ENCODE results near the gene HHIPL1.

Gene HHIPL1

GRCh38 chr14:99633141-99633540, 11.8 kb upstream of the HHIPL1 start:
- Histone ChIP-seq H4K20me1 (ENCODE audit: insufficient read depth, low read length, poor library complexity, severe bottlenecking) (no peaks in the 10 kb centered on the region), H3K4me1 (ENCODE audit: insufficient read depth, low read length, poor library complexity, severe bottlenecking) (no peaks in the 10 kb centered on the region), H3K9me3 (ENCODE audit: insufficient read depth, low read depth, low read length) (no peaks in the 10 kb centered on the region), H3K4me3 (ENCODE audit: low read length, poor library complexity, severe bottlenecking) (no peak overlapping the region), H3K36me3 (ENCODE audit: insufficient read depth, low read length) (no peaks in the 10 kb centered on the region), H3K9me2 (replicated peaks; ENCODE audit: low read depth, low read length) (no peaks in the 10 kb centered on the region), H3K4me2 (ENCODE audit: low read depth, low read length, poor library complexity, severe bottlenecking) (no peak overlapping the region), H2AFZ (ENCODE audit: low read length) (no peak overlapping the region), H3F3A (ENCODE audit: low read depth) (no peaks in the 10 kb centered on the region), H3K9ac (ENCODE audit: low read depth, low read length, poor library complexity, severe bottlenecking) (no peak overlapping the region), H3K79me2 (ENCODE audit: insufficient read depth, low read length) (no peaks in the 10 kb centered on the region), H3K27me3 (ENCODE audit: insufficient read depth, low read length, poor library complexity, severe bottlenecking) (no peaks in the 10 kb centered on the region)
- no peak for TF ChIP-seq EZH2phosphoT487 (IDR thresholded peaks at IDR 0.05; ENCODE audit: borderline replicate concordance)
- no peak for TF ChIP-seq CTCF (conservative IDR thresholded peaks at IDR 0.05; ENCODE audit: low read length)

DNA sequence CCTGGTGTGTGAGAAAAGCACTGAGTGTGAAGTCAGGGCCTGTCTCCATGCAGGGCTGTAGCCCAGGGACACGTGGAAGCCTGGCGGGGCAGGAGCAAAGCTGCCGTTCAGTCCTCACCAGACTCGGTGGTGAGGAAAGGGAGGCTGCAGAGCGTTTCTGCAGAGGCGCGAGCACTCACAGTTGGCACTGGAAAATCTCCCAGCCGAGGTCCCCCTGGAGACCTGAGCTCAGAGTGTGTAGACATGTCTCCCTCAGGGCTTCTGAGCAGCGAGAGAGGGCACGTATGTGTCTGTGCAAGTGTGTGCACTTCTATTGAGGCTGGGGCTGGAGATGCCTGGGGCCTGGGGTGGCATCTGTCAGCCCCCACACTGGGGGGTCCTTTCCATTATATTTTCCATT, 11.0 kb upstream of the HHIPL1 start:
- H3K4me2 ChIP-seq (ENCODE audit: low read depth, low read length, poor library complexity, severe bottlenecking): no peak overlapping the region
- no peak overlapping the region for H3K4me3 ChIP-seq (ENCODE audit: low read length, poor library complexity, severe bottlenecking)
- H3F3A ChIP-seq (ENCODE audit: low read depth): no peaks in the 10 kb centered on the region
- H3K27me3 ChIP-seq (ENCODE audit: insufficient read depth, low read length, poor library complexity, severe bottlenecking): no peaks in the 10 kb centered on the region
- no peaks in the 10 kb centered on the region for H3K79me2 ChIP-seq (ENCODE audit: insufficient read depth, low read length)
- H3K9ac ChIP-seq (ENCODE audit: low read depth, low read length, poor library complexity, severe bottlenecking): no peak overlapping the region
- no peaks in the 10 kb centered on the region for H3K4me1 ChIP-seq (ENCODE audit: insufficient read depth, low read length, poor library complexity, severe bottlenecking)
- H3K9me2 ChIP-seq (replicated peaks; ENCODE audit: low read depth, low read length): no peaks in the 10 kb centered on the region
- no peak for TF ChIP-seq CTCF (conservative IDR thresholded peaks at IDR 0.05; ENCODE audit: low read length)
- TF ChIP-seq EZH2phosphoT487 (IDR thresholded peaks at IDR 0.05; ENCODE audit: borderline replicate concordance): no peak
- H3K9me3 ChIP-seq (ENCODE audit: insufficient read depth, low read depth, low read length): no peaks in the 10 kb centered on the region
- H2AFZ ChIP-seq (ENCODE audit: low read length): no peak overlapping the region
- no peaks in the 10 kb centered on the region for H4K20me1 ChIP-seq (ENCODE audit: insufficient read depth, low read length, poor library complexity, severe bottlenecking)
- no peaks in the 10 kb centered on the region for H3K36me3 ChIP-seq (ENCODE audit: insufficient read depth, low read length)

- Histone ChIP-seq H3K36me3 (ENCODE audit: insufficient read depth, low read length) (no peaks in the 10 kb centered on the region), H2AFZ (ENCODE audit: low read length) (no peak overlapping the region), H3K9ac (ENCODE audit: low read depth, low read length, poor library complexity, severe bottlenecking) (no peak overlapping the region), H3K27me3 (ENCODE audit: insufficient read depth, low read length, poor library complexity, severe bottlenecking) (no peaks in the 10 kb centered on the region), H3K9me2 (replicated peaks; ENCODE audit: low read depth, low read length) (no peaks in the 10 kb centered on the region), H3K4me3 (ENCODE audit: low read length, poor library complexity, severe bottlenecking) (no peak overlapping the region), H3K4me1 (ENCODE audit: insufficient read depth, low read length, poor library complexity, severe bottlenecking) (no peaks in the 10 kb centered on the region), H3K9me3 (ENCODE audit: insufficient read depth, low read depth, low read length) (no peaks in the 10 kb centered on the region), H3F3A (ENCODE audit: low read depth) (no peaks in the 10 kb centered on the region), H3K79me2 (ENCODE audit: insufficient read depth, low read length) (no peaks in the 10 kb centered on the region), H3K4me2 (ENCODE audit: low read depth, low read length, poor library complexity, severe bottlenecking) (no peak overlapping the region), H4K20me1 (ENCODE audit: insufficient read depth, low read length, poor library complexity, severe bottlenecking) (no peaks in the 10 kb centered on the region)
- TF ChIP-seq CTCF (conservative IDR thresholded peaks at IDR 0.05; ENCODE audit: low read length) (no peak), EZH2phosphoT487 (IDR thresholded peaks at IDR 0.05; ENCODE audit: borderline replicate concordance) (no peak)
Observed at GRCh38 chr14:99634443-99634842, 10.5 kb upstream of the HHIPL1 start.

Data from Loucy (cell line).